Measurements from ENCODE around the gene ADGRG3. TPM values are rescaled to one million over a fixed set of nuclear protein-coding genes. Genes with fewer than 3 reads are reported as not detected.
A peak's percentile ranks its signal among the peaks of the same experiment; 100 is the strongest.
"Not testable (repeated sequence)": the region's sequence is repeated elsewhere in the genome, so short reads cannot be mapped to it uniquely, and the experiment has no call there.

Gene ADGRG3
- polyA plus RNA-seq, 3 donors from 2014 or later: 13.1 to 18.4 (median 15.7) TPM

- peak overlapping the region; percentile 43 to 67 (median 60) for H3K4me3 Mint-ChIP-seq
Measured at GRCh38 chr16:57667048-57667525, 1.0 kb upstream of the ADGRG3 start.

GRCh38 chr16:57667526-57668262 lies 412 bp upstream of the ADGRG3 start:
- DNase-seq: peak; percentile 84 to 87 (median 87)
- H3K4me3 Mint-ChIP-seq: peak overlapping the region; percentile 43 to 67 (median 60)
- peaks cover 58 to 67% of the 10 kb centered on the region in 2 donors for H3K4me1 Mint-ChIP-seq
- no peaks in the 10 kb centered on the region for H3K9me3 Mint-ChIP-seq
- H3K27ac Mint-ChIP-seq: peak overlapping the region; percentile 85 to 98 (median 96)
- H3K36me3 Mint-ChIP-seq: peaks cover 11 to 19% (median 13%) of the 10 kb centered on the region in 3 donors
- peaks cover 11 to 20% (median 19%) of the 10 kb centered on the region in 3 donors for H3K27me3 Mint-ChIP-seq (ENCODE audit: low read depth in 3 of 3)

More at GRCh38 chr16:57667048-57667525, 1.0 kb upstream of the ADGRG3 start:
- peaks cover 17 to 26% (median 18%) of the 10 kb centered on the region in 3 donors for H3K36me3 Mint-ChIP-seq
- H3K27ac Mint-ChIP-seq: peak overlapping the region; percentile 85 to 98 (median 96)
- H3K27me3 Mint-ChIP-seq (ENCODE audit: low read depth in 3 of 3): peaks cover 13 to 20% (median 19%) of the 10 kb centered on the region in 3 donors
- H3K9me3 Mint-ChIP-seq: no peaks in the 10 kb centered on the region
- DNase-seq: no peak
- H3K4me1 Mint-ChIP-seq: peaks cover 62 to 72% of the 10 kb centered on the region in 2 donors

- Mint-ChIP-seq H3K27ac (peak overlapping the region; percentile 92 to 99 (median 97)), H3K9me3 (peaks cover 0 to 2% (median 0%) of the 10 kb centered on the region in 6 donors), H3K4me1 (peaks cover 56 to 65% of the 10 kb centered on the region in 2 donors), H3K4me3 (peak overlapping the region; percentile 50 to 73 (median 69)), H3K27me3 (ENCODE audit: low read depth in 3 of 3) (peaks cover 11 to 20% (median 19%) of the 10 kb centered on the region in 3 donors), H3K36me3 (peaks cover 9 to 15% (median 13%) of the 10 kb centered on the region in 3 donors)
- no peak for DNase-seq
Measured at GRCh38 chr16:57668630-57669475, 747 bp downstream of the ADGRG3 start.

- H3K4me3 Mint-ChIP-seq: peak overlapping the region; percentile 50 to 73 (median 69)
- DNase-seq: peak; percentile 50 to 55 (median 50)
- H3K4me1 Mint-ChIP-seq: peaks cover 52 to 60% of the 10 kb centered on the region in 2 donors
- H3K36me3 Mint-ChIP-seq: peaks cover 5 to 10% (median 9%) of the 10 kb centered on the region in 3 donors
- H3K9me3 Mint-ChIP-seq: peaks cover 0 to 2% (median 0%) of the 10 kb centered on the region in 6 donors
- H3K27ac Mint-ChIP-seq: peak overlapping the region; percentile 92 to 99 (median 97)
- peaks cover 11 to 22% (median 19%) of the 10 kb centered on the region in 3 donors for H3K27me3 Mint-ChIP-seq (ENCODE audit: low read depth in 3 of 3)
Measured at GRCh38 chr16:57669476-57670162, 1.5 kb downstream of the ADGRG3 start.

- Mint-ChIP-seq H3K27ac (peak overlapping the region; percentile 92 to 99 (median 97)), H3K4me1 (peaks cover 46 to 54% of the 10 kb centered on the region in 2 donors), H3K9me3 (peaks cover 0 to 2% (median 0%) of the 10 kb centered on the region in 6 donors), H3K4me3 (peak overlapping the region in 3 of 5 donors; percentile 27 to 70 (median 69)), H3K27me3 (ENCODE audit: low read depth in 3 of 3) (peaks cover 8 to 20% (median 19%) of the 10 kb centered on the region in 3 donors), H3K36me3 (peaks cover 0 to 4% (median 3%) of the 10 kb centered on the region in 3 donors)
- DNase-seq: no peak
Measured at GRCh38 chr16:57670196-57670595, 2.1 kb downstream of the ADGRG3 start.

GRCh38 chr16:57671451-57671850 lies 3.3 kb downstream of the ADGRG3 start:
- not testable (repeated sequence) for H3K36me3 Mint-ChIP-seq

GRCh38 chr16:57672416-57672815 lies 4.3 kb downstream of the ADGRG3 start:
- peaks cover 6 to 17% (median 13%) of the 10 kb centered on the region in 3 donors for H3K27me3 Mint-ChIP-seq (ENCODE audit: low read depth in 3 of 3)
- H3K4me1 Mint-ChIP-seq: peaks cover 29 to 35% of the 10 kb centered on the region in 2 donors
- no peak overlapping the region for H3K4me3 Mint-ChIP-seq
- no peak overlapping the region for H3K27ac Mint-ChIP-seq
- H3K36me3 Mint-ChIP-seq: no peaks in the 10 kb centered on the region
- no peak for DNase-seq
- peaks cover 0 to 2% (median 0%) of the 10 kb centered on the region in 6 donors for H3K9me3 Mint-ChIP-seq

More at GRCh38 chr16:57671451-57671850, 3.3 kb downstream of the ADGRG3 start:
- not testable (repeated sequence) for H3K4me3 Mint-ChIP-seq, DNase-seq, H3K9me3 Mint-ChIP-seq
- peaks cover 8 to 20% (median 19%) of the 10 kb centered on the region in 3 donors for H3K27me3 Mint-ChIP-seq (ENCODE audit: low read depth in 3 of 3)
- peaks cover 38 to 44% of the 10 kb centered on the region in 2 donors for H3K4me1 Mint-ChIP-seq
- H3K27ac Mint-ChIP-seq: peak overlapping the region in 5 of 6 donors; percentile 3 to 97 (median 57)

GRCh38 chr16:57672824-57673223 lies 4.7 kb downstream of the ADGRG3 start:
- peaks cover 25 to 31% of the 10 kb centered on the region in 2 donors for H3K4me1 Mint-ChIP-seq
- no peak overlapping the region for H3K4me3 Mint-ChIP-seq
- H3K9me3 Mint-ChIP-seq: peaks cover 0 to 2% (median 0%) of the 10 kb centered on the region in 6 donors
- H3K27ac Mint-ChIP-seq: no peak overlapping the region
- H3K27me3 Mint-ChIP-seq (ENCODE audit: low read depth in 3 of 3): peaks cover 3 to 17% (median 10%) of the 10 kb centered on the region in 3 donors
- no peaks in the 10 kb centered on the region for H3K36me3 Mint-ChIP-seq
- DNase-seq: no peak

- Mint-ChIP-seq H3K36me3 (no peaks in the 10 kb centered on the region), H3K9me3 (peaks cover 0 to 2% (median 0%) of the 10 kb centered on the region in 6 donors), H3K27me3 (ENCODE audit: low read depth in 3 of 3) (peaks cover 0 to 3% (median 0%) of the 10 kb centered on the region in 3 donors), H3K27ac (no peak overlapping the region), H3K4me3 (no peak overlapping the region), H3K4me1 (peaks cover 2 to 3% of the 10 kb centered on the region in 2 donors)
- DNase-seq: no peak
Measured at GRCh38 chr16:57675741-57676551, 7.8 kb downstream of the ADGRG3 start.

GRCh38 chr16:57676553-57677085 lies 8.5 kb downstream of the ADGRG3 start:
- Mint-ChIP-seq H3K4me1 (peaks cover 0 to 2% of the 10 kb centered on the region in 2 donors), H3K4me3 (no peak overlapping the region), H3K27me3 (ENCODE audit: low read depth in 3 of 3) (peaks cover 0 to 2% (median 0%) of the 10 kb centered on the region in 3 donors), H3K9me3 (peaks cover 0 to 2% (median 0%) of the 10 kb centered on the region in 6 donors), H3K27ac (peak overlapping the region in 4 of 6 donors; percentile 46 to 80 (median 64)), H3K36me3 (no peaks in the 10 kb centered on the region)
- no peak for DNase-seq

GRCh38 chr16:57677622-57678369 lies 9.7 kb downstream of the ADGRG3 start:
- H3K36me3 Mint-ChIP-seq: no peaks in the 10 kb centered on the region
- peak overlapping the region in 2 of 6 donors; percentile 12 to 53 for H3K27ac Mint-ChIP-seq
- peaks cover 0 to 2% of the 10 kb centered on the region in 2 donors for H3K4me1 Mint-ChIP-seq
- DNase-seq: no peak
- peaks cover 0 to 2% (median 0%) of the 10 kb centered on the region in 6 donors for H3K9me3 Mint-ChIP-seq
- H3K4me3 Mint-ChIP-seq: no peak overlapping the region
- peaks cover 0 to 2% (median 0%) of the 10 kb centered on the region in 3 donors for H3K27me3 Mint-ChIP-seq (ENCODE audit: low read depth in 3 of 3)

Data from immature natural killer cell (primary cell).